DND-41 (cell line): ENCODE results near the gene MAN2B2.

Experiments
- EZH2 ChIP-seq: IDR thresholded peaks from 3 replicates; pipeline ENCODE4 v1.6.1; 2012; ENCODE audit warnings: borderline replicate concordance, low read depth, mild to moderate bottlenecking, moderate library complexity, low read length, inconsistent platforms; ENCODE audit not compliant: severe bottlenecking
- TF ChIP-seq, protein P1 (sequence below): IDR thresholded peaks from 2 replicates; pipeline ENCODE4 v1.5.1; 2012; ENCODE audit warnings: borderline replicate concordance, low read length, moderate library complexity, mild to moderate bottlenecking; ENCODE audit not compliant: poor library complexity, severe bottlenecking; ENCODE audit errors: extremely low read depth

GRCh38 chr4:6622744-6623143, 47.8 kb downstream of the MAN2B2 start:
- TF ChIP-seq, protein P1, sequence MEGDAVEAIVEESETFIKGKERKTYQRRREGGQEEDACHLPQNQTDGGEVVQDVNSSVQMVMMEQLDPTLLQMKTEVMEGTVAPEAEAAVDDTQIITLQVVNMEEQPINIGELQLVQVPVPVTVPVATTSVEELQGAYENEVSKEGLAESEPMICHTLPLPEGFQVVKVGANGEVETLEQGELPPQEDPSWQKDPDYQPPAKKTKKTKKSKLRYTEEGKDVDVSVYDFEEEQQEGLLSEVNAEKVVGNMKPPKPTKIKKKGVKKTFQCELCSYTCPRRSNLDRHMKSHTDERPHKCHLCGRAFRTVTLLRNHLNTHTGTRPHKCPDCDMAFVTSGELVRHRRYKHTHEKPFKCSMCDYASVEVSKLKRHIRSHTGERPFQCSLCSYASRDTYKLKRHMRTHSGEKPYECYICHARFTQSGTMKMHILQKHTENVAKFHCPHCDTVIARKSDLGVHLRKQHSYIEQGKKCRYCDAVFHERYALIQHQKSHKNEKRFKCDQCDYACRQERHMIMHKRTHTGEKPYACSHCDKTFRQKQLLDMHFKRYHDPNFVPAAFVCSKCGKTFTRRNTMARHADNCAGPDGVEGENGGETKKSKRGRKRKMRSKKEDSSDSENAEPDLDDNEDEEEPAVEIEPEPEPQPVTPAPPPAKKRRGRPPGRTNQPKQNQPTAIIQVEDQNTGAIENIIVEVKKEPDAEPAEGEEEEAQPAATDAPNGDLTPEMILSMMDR, result no peak
- TF ChIP-seq EZH2, result no peak
